DND-41 (cell line): ENCODE data around the gene CD37.

Source experiments
- CTCF ChIP-seq: IDR thresholded peaks from 2 replicates; pipeline ENCODE4 v1.5.1; 2012; ENCODE audit warnings: borderline replicate concordance, low read length, moderate library complexity, mild to moderate bottlenecking; ENCODE audit not compliant: poor library complexity, severe bottlenecking; ENCODE audit errors: extremely low read depth
- EZH2 ChIP-seq: IDR thresholded peaks from 3 replicates; pipeline ENCODE4 v1.6.1; 2012; ENCODE audit warnings: borderline replicate concordance, low read depth, mild to moderate bottlenecking, moderate library complexity, low read length, inconsistent platforms; ENCODE audit not compliant: severe bottlenecking

- TF ChIP-seq CTCF (no peak), EZH2 (no peak)
These were observed 33.6 kb downstream of the CD37 start for GRCh38 chr19:49368711-49369358.
